AG10803 (cell line): ENCODE data around the gene SEMG1.

Source experiments
- DNase-seq: peaks from one replicate; pipeline ENCODE4 v3.0.0; 2010; ENCODE audit warnings: low read depth
- H3K4me3 ChIP-seq: 2 replicates; pipeline ENCODE4 v1.5.1; 2011; ENCODE audit warnings: mild to moderate bottlenecking, low read length, control low read depth
- TF ChIP-seq, protein P1 (sequence below): conservative IDR thresholded peaks from 2 replicates; pipeline ENCODE4 v1.5.1; 2011; ENCODE audit warnings: mild to moderate bottlenecking, low read length, control low read depth, inconsistent platforms

Gene SEMG1, protein sequence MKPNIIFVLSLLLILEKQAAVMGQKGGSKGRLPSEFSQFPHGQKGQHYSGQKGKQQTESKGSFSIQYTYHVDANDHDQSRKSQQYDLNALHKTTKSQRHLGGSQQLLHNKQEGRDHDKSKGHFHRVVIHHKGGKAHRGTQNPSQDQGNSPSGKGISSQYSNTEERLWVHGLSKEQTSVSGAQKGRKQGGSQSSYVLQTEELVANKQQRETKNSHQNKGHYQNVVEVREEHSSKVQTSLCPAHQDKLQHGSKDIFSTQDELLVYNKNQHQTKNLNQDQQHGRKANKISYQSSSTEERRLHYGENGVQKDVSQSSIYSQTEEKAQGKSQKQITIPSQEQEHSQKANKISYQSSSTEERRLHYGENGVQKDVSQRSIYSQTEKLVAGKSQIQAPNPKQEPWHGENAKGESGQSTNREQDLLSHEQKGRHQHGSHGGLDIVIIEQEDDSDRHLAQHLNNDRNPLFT

DNA sequence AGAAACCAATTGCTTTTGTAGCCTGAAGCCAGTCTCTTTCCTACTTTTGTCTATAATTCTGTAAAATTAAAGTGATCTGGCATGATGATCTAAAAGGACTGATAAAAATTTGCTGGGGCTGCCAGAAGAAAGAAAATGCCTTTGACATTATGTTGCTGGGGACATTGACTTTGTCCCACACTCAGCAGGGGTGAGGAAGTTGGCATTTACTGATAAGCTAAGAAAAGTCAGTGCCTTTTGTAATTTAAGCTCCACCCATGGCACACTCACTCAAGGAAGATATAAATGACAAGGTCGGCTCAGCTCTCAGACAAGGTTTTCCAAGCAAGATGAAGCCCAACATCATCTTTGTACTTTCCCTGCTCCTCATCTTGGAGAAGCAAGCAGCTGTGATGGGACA is at the start of gene SEMG1:
Gene SEMG1, plus strand, starts transcription at position 309 of the 400 bp plus-strand sequence. Its CDS starts 21 bp downstream, at position 330.
- DNase-seq: no peak
- TF ChIP-seq, protein P1, sequence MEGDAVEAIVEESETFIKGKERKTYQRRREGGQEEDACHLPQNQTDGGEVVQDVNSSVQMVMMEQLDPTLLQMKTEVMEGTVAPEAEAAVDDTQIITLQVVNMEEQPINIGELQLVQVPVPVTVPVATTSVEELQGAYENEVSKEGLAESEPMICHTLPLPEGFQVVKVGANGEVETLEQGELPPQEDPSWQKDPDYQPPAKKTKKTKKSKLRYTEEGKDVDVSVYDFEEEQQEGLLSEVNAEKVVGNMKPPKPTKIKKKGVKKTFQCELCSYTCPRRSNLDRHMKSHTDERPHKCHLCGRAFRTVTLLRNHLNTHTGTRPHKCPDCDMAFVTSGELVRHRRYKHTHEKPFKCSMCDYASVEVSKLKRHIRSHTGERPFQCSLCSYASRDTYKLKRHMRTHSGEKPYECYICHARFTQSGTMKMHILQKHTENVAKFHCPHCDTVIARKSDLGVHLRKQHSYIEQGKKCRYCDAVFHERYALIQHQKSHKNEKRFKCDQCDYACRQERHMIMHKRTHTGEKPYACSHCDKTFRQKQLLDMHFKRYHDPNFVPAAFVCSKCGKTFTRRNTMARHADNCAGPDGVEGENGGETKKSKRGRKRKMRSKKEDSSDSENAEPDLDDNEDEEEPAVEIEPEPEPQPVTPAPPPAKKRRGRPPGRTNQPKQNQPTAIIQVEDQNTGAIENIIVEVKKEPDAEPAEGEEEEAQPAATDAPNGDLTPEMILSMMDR: no peak

DNA sequence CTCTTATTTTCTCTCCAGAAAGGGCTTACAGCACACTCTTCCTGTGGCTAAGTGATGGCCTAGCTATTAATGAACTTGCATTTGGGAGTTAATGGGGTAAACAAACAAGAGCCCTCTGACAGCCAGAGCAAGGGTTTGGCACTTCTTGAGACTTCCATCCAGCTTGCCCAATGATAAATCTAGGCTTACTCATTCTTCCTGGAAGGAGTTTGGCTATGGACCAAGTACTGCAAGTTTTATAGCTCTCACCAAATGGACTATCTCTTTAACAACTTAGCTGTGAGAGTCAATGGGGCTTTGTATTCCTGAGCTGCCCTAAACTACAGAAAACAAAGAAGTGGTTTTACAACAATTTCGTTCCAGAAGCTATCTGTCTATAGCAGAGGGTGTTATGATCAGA is 48.9 kb upstream of the SEMG1 start:
- H3K4me3 ChIP-seq: no peak overlapping the region
- TF ChIP-seq, protein P1: no peak
- DNase-seq: peak; percentile 77

More for the DNA sequence above, at the start of gene SEMG1:
- H3K4me3 ChIP-seq: no peak within 1 kb of the TSS

DNA sequence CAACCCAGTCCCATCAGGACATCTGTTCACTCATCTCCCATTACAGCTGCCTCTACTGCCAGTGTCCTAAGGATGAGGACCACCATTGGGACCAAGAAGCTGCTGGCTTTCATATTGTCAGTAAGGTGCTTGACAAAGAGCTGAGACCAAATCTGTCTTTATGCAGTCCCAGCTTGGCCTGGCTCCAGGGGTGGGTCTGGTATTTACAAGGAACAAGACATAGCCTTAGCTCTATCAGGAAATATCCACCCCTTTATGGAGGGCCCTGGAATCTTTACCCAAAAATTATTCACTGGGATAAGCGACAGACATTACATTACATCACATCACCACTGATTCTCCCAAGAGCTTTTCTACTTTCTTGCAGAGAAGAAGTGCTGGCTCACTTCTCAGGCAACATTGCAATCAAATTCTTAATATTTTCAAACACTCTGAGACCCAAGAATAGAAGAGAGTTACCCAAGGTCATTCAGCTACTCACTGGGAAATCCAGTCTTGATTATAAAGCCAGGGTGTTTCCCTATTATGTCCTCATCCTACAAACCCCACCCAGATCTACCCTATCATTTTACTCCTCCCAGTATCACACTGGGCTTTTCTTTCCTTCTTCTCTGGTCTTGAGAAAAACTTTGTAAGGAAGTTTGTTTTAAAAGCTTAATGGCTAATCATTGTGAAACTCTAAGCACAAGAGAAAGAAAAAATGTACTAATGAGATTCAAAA is 43.6 kb upstream of the SEMG1 start:
- DNase-seq: no peak
- TF ChIP-seq, protein P1: no peak
- H3K4me3 ChIP-seq: no peak overlapping the region

DNA sequence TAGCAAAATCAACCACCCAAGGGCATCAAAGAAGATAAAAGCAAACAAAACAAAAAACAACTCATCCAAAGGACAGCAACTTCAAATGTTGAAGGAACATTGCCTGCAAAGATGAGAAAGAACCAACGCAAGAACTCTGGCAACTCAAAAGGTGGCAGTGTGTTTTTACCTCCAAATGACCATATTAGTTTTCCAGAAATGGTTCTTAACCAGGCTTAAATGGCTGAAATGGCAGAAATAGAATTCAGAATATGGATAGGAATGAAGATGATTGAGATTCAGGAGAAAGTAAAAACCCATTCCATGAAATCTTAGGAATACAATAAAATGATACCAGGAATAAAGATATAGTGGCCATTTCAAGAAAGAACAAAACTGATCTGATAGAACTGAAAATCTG is 41.9 kb upstream of the SEMG1 start:
- TF ChIP-seq, protein P1: no peak
- DNase-seq: no peak
- H3K4me3 ChIP-seq: no peak overlapping the region

DNA sequence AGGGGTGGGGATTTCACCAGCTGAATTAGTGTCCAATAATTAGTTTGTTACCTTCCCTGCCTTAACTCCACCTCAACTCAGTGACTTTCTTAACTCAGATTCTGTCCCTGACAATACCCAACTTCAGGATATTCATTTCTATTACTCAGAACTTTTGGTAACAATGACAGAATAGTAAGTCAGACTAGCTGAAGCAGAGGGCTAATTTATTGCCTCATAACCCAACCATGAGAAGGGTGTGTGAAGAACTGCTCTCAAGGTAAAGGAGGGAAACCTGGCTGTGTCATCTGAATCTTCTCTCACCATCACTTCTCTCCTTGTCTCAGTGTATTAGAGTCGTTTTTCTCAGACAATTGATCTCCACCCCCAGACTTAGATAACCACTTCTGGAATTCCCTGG is 33.3 kb upstream of the SEMG1 start:
- no peak for DNase-seq
- TF ChIP-seq, protein P1: no peak
- H3K4me3 ChIP-seq: no peak overlapping the region

DNA sequence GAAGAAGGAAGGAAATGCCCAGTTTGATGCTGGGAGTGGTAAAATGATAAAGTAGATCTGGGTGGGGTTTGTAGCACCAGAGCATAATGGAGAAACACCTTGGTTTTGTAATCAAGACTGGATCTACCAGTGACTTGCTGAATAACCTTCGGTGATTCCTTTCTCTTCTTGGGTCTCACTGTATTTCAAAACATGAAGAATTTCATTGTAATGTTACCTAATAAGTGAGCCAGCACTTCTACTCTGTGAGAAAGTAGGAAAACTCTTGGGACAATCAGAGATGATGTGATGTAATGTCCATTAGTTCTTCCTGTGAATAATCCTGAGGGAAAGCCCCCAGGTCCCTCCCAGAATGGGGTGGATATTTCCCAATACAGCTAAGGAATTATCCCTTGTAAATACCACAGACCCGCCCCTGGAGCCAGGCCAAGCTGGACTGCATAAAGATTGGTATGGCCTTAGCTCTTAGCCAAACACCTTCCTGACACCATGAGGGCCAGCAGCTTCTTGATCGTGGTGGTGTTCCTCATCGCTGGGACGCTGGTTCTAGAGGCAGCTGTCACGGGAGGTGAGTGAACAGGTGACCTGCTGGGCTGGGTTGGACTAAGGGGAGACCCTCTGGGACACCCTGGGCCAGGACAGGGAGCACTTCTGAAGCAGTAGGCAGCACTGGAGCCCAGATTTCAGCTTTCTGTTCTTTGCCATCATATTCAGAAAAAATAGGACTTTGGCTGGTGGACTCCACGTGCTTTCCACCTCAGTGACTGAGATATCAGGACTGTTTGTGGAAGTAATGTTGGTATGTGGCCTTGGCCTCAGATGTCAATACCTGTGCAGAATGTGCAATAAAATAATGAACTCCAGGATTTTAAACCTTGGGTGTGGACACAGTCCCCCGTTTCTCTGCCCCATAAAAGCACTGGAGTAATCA is 32.1 kb upstream of the SEMG1 start, which contains the start of gene PI3:
Gene PI3, plus strand, starts transcription at position 469 of the 931 bp plus-strand sequence. Its CDS starts 21 bp downstream, at position 490.
- H3K4me3 ChIP-seq: no peak within 1 kb of the TSS
- no peak for DNase-seq
- TF ChIP-seq, protein P1: no peak
